Caco-2 (cell line): ENCODE results near the gene MARS1. TPM values are rescaled to one million over a fixed set of nuclear protein-coding genes. Genes with fewer than 3 reads are reported as not detected.
"Not testable (repeated sequence)": the region's sequence is repeated elsewhere in the genome, so short reads cannot be mapped to it uniquely, and the experiment has no call there.

Source experiments
- BruUV-seq: library from RNA; stranded (reverse); fragments of 400-500 nt; replicated peaks from 2 replicates; lab custom pipeline; 2021; lab: Mats Ljungman, UMichigan
- CTCF ChIA-PET: fragments of 300-600 bp; sonication (Branson Sonifier 250); formaldehyde crosslinking; loops from one replicate; lab custom pipeline; 2022; ENCODE audit warnings: antibody characterized with exemption; lab: Charles Lee
- POLR2A ChIA-PET: fragments of 300-600 bp; sonication (Branson Sonifier 250); formaldehyde crosslinking; loops from one replicate; lab custom pipeline; 2022; ENCODE audit warnings: antibody characterized with exemption; lab: Charles Lee
- DNase-seq, 2 experiments: peaks; one replicate each; pipeline versions ENCODE4 v3.0.0 to v3.0.0-alpha.2; 2020 to 2022
- H3K27me3 ChIP-seq: replicated peaks from 2 replicates; pipeline ENCODE4 v1.6.0; 2011; ENCODE audit warnings: low read length; ENCODE audit not compliant: control insufficient read depth, insufficient read depth
- H3K36me3 ChIP-seq: 2 replicates; pipeline ENCODE4 v1.5.1; 2011; ENCODE audit warnings: low read length; ENCODE audit not compliant: control insufficient read depth, insufficient read depth
- H3K4me1 ChIP-seq: fragments of 250-450 bp; sonication (Bioruptor Pico); 2 replicates; pipeline ENCODE4 v1.5.1; 2020; ENCODE audit warnings: mild to moderate bottlenecking
- H3K4me3 ChIP-seq: 2 replicates; pipeline ENCODE4 v1.5.1; 2011; ENCODE audit warnings: low read depth, mild to moderate bottlenecking, control low read depth, low read length
- H3K9me3 ChIP-seq: fragments of 250-450 bp; sonication (Bioruptor Pico); 2 replicates; pipeline ENCODE4 v1.5.1; 2020; ENCODE audit warnings: mild to moderate bottlenecking, moderate library complexity
- H3K27ac Mint-ChIP-seq: one replicate; pipeline ENCODE4 v1.8.0; 2022; ENCODE audit warnings: mixed read lengths; ENCODE audit not compliant: unreplicated experiment
- H3K27me3 Mint-ChIP-seq: one replicate; pipeline ENCODE4 v1.8.0; 2022; ENCODE audit warnings: mixed read lengths; ENCODE audit not compliant: insufficient read depth, unreplicated experiment
- H3K36me3 Mint-ChIP-seq: one replicate; pipeline ENCODE4 v1.8.0; 2022; ENCODE audit warnings: mild to moderate bottlenecking, mixed read lengths; ENCODE audit not compliant: insufficient read depth, unreplicated experiment
- H3K4me1 Mint-ChIP-seq: one replicate; pipeline ENCODE4 v1.8.0; 2022; ENCODE audit warnings: low read depth, mixed read lengths; ENCODE audit not compliant: unreplicated experiment
- H3K4me3 Mint-ChIP-seq: one replicate; pipeline ENCODE4 v1.8.0; 2022; ENCODE audit warnings: mild to moderate bottlenecking, moderate library complexity, mixed read lengths; ENCODE audit not compliant: unreplicated experiment
- H3K9me3 Mint-ChIP-seq: one replicate; pipeline ENCODE4 v1.8.0; 2022; ENCODE audit warnings: mixed read lengths; ENCODE audit not compliant: unreplicated experiment
- CTCF ChIP-seq, 2 experiments: fragments of 200-600 bp in 1 of 2; IDR thresholded peaks; 1 replicate in 1 of 2; 2 replicates in 1 of 2; pipeline versions ENCODE4 v1.5.1 to v1.8.0; 2011 to 2022; ENCODE audit warnings: antibody characterized with exemption in 1 of 2, control low read depth in 1 of 2, inconsistent platforms in 1 of 2, low read depth in 1 of 2, low read length in 1 of 2, mild to moderate bottlenecking in 1 of 2, moderate library complexity in 1 of 2; ENCODE audit not compliant: insufficient read depth in 1 of 2, severe bottlenecking in 1 of 2, unreplicated experiment in 1 of 2
- intact Hi-C: fragments of 100-400 bp; cut with micrococcal nuclease; formaldehyde crosslinking; loops from one replicate; pipeline ENCODE4 v1.10.0; 2022; ENCODE audit not compliant: unreplicated experiment
- total RNA-seq: library from RNA; stranded (reverse); gene quantifications from 2 replicates; pipeline ENCODE4 v1.2.3, GENCODE V29; 2022

MARS1 gene
- total RNA-seq, 1 experiment from 2014 or later, result 583 TPM

DNA sequence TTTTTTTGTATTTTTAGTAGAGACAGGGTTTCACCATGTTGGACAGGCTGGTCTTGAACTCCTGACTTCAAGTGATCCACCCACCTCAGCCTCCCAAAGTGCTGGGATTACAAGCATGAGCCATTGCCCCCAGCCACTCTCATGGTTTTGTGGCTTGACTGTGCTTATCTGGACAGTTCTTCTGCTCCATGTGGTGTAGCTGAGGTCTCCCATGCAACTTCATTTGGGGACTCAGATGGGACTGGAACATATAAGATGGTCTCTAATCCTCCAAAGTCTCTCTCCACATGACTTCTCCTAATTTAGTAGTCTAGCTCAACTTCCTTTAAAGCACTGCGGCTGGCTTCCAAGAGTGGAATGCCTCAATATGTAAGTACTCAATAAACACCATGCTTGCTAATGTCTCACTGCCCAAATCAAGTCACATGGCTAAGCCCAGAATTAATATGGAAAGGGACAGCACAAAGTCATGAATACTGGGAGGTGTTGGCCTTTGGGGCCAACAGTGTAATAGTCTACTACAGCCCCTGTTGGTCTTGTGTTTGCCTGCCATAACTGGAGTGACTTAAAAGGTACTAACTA, 45.9 kb upstream of the MARS1 start:
- POLR2A ChIA-PET, result no interaction called here
- CTCF ChIA-PET, result no interaction called here
- H3K36me3 Mint-ChIP-seq, result no peaks in the 10 kb centered on the region

GRCh38 chr12:57444337-57444736, 43.5 kb upstream of the MARS1 start:
- H3K4me1 ChIP-seq, CTCF ChIA-PET, DNase-seq, H3K36me3 ChIP-seq, intact Hi-C loops, H3K4me1 Mint-ChIP-seq, BruUV-seq, H3K4me3 ChIP-seq, H3K27me3 Mint-ChIP-seq, H3K9me3 Mint-ChIP-seq, H3K4me3 Mint-ChIP-seq, H3K36me3 Mint-ChIP-seq, H3K27me3 ChIP-seq, H3K9me3 ChIP-seq, H3K27ac Mint-ChIP-seq: not testable (repeated sequence)
- POLR2A ChIA-PET, result interaction anchor here (0.6 kb wide), 1 partner anchor 128 kb away, joined by 3 read pairs; no protein-coding TSS in a partner anchor

More for the DNA sequence above, 45.9 kb upstream of the MARS1 start:
- H3K36me3 ChIP-seq, result no peaks in the 10 kb centered on the region
- no peaks in the 10 kb centered on the region for H3K4me1 Mint-ChIP-seq
- DNase-seq, result no peak
- H3K4me1 ChIP-seq, result no peaks in the 10 kb centered on the region
- no peaks in the 10 kb centered on the region for H3K27me3 ChIP-seq
- BruUV-seq, result no TSS peak
- H3K4me3 ChIP-seq, result no peak overlapping the region
- intact Hi-C loops, result no loop called here
- H3K27ac Mint-ChIP-seq, result no peak overlapping the region
- H3K9me3 Mint-ChIP-seq, result no peaks in the 10 kb centered on the region
- no peaks in the 10 kb centered on the region for H3K27me3 Mint-ChIP-seq
- no peak for TF ChIP-seq CTCF (IDR thresholded peaks at IDR 0.05; ENCODE audit: insufficient read depth in 1 of 2, low read depth in 1 of 2, low read length in 1 of 2, severe bottlenecking in 1 of 2, unreplicated experiment in 1 of 2)
- no peaks in the 10 kb centered on the region for H3K9me3 ChIP-seq
- no peak overlapping the region for H3K4me3 Mint-ChIP-seq

- no peaks in the 10 kb centered on the region for H3K4me1 ChIP-seq
- no peak overlapping the region for H3K4me3 ChIP-seq
- DNase-seq, result no peak
- no peaks in the 10 kb centered on the region for H3K36me3 Mint-ChIP-seq
- no TSS peak for BruUV-seq
- no peaks in the 10 kb centered on the region for H3K9me3 Mint-ChIP-seq
- no peak overlapping the region for H3K4me3 Mint-ChIP-seq
- intact Hi-C loops, result no loop called here
- H3K9me3 ChIP-seq, result no peaks in the 10 kb centered on the region
- H3K36me3 ChIP-seq, result no peaks in the 10 kb centered on the region
- no peaks in the 10 kb centered on the region for H3K27me3 Mint-ChIP-seq
- CTCF ChIA-PET, result no interaction called here
- H3K27ac Mint-ChIP-seq, result no peak overlapping the region
- TF ChIP-seq CTCF (IDR thresholded peaks at IDR 0.05; ENCODE audit: insufficient read depth in 1 of 2, low read depth in 1 of 2, low read length in 1 of 2, severe bottlenecking in 1 of 2, unreplicated experiment in 1 of 2), result no peak
- POLR2A ChIA-PET, result interaction anchor here (0.6 kb wide), 2 partner anchors 128 to 137 kb away, joined by 3 read pairs; no protein-coding TSS in a partner anchor
- H3K27me3 ChIP-seq, result no peaks in the 10 kb centered on the region
- H3K4me1 Mint-ChIP-seq, result no peaks in the 10 kb centered on the region
Measured at GRCh38 chr12:57444744-57445143, 43.1 kb upstream of the MARS1 start.
